Diencephalon (tissue), 1 donor: ENCODE data around the gene GRAP. TPM values are rescaled to one million over a fixed set of nuclear protein-coding genes. Genes with fewer than 3 reads are reported as not detected.

ENCODE experiments used
- small RNA-seq: library from RNA; depleted of rRNA; stranded (forward); fragments of <200 nt; gene quantifications from one replicate; pipeline ENCODE3, GENCODE V24; 2014
- total RNA-seq: library from RNA; depleted of rRNA; stranded (reverse); fragments of >200 nt; gene quantifications from one replicate; pipeline ENCODE4 v1.2.3, GENCODE V29; 2014

Gene GRAP
- total RNA-seq, result 4.8 TPM

GRCh38 chr17:19046782-19047375 is at the start of gene GRAP:
GRAP (minus strand) TSS chr17:19046957; CDS start chr17:19046926, 31 bp downstream.

GRCh38 chr17:19004421-19005136 is 42.2 kb downstream of the GRAP start, which contains the start of gene FAM83G:
FAM83G (minus strand) TSS chr17:19004764; CDS start chr17:19004041, 723 bp downstream.

Small RNAs within 50 kb of the gene (small RNA-seq; reads per million reads assigned to genes)
- not detected for gene AC090286.3

Other genes with a start within 250 kb of the GRAP start
- 90.7 TPM for gene PRPSAP2, start 188.8 kb downstream of the GRAP start, total RNA-seq
- gene SLC5A10, start 94.8 kb downstream of the GRAP start, total RNA-seq, result not detected
- gene FAM83G, start 42.2 kb downstream of the GRAP start, total RNA-seq, result 3.7 TPM
- gene GRAPL, start 80.6 kb upstream of the GRAP start, total RNA-seq, result 0.92 TPM
- 73.4 TPM for gene EPN2, start 190.4 kb upstream of the GRAP start, total RNA-seq